Right lobe of liver (tissue), 4 donors: ENCODE data around the gene MRPL16.

Experiments
- POLR2A ChIP-seq: fragments of 450-650 bp; IDR thresholded peaks from one replicate; pipeline ENCODE4 v1.6.1; 2017; ENCODE audit warnings: antibody characterized with exemption, mild to moderate bottlenecking
- TF ChIP-seq, protein P1 (sequence below), 4 donors: fragments of 200-600 bp in 3 of 4; fragments of 450-650 bp in 1 of 4; IDR thresholded peaks; one replicate each; pipeline versions ENCODE4 v1.5.1 to v1.8.0; 2016 to 2022; ENCODE audit warnings: antibody characterized with exemption in 4 of 4, mild to moderate bottlenecking in 2 of 4
- donor health status: DM: no; HTN: no; CAD: no.
- donor health status: DM: no; HTN: no; CAD: no.
- donor health status: DM: no; HTN: yes; CAD: no.

GRCh38 chr11:59787255-59787588 is 23.4 kb downstream of the MRPL16 start:
- TF ChIP-seq POLR2A, result no peak
- TF ChIP-seq, protein P1, sequence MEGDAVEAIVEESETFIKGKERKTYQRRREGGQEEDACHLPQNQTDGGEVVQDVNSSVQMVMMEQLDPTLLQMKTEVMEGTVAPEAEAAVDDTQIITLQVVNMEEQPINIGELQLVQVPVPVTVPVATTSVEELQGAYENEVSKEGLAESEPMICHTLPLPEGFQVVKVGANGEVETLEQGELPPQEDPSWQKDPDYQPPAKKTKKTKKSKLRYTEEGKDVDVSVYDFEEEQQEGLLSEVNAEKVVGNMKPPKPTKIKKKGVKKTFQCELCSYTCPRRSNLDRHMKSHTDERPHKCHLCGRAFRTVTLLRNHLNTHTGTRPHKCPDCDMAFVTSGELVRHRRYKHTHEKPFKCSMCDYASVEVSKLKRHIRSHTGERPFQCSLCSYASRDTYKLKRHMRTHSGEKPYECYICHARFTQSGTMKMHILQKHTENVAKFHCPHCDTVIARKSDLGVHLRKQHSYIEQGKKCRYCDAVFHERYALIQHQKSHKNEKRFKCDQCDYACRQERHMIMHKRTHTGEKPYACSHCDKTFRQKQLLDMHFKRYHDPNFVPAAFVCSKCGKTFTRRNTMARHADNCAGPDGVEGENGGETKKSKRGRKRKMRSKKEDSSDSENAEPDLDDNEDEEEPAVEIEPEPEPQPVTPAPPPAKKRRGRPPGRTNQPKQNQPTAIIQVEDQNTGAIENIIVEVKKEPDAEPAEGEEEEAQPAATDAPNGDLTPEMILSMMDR (IDR thresholded peaks at IDR 0.05), result no peak
